Vein endothelial cell (primary cell): ENCODE results near the gene ARHGAP44. TPM values are rescaled to one million over a fixed set of nuclear protein-coding genes. Genes with fewer than 3 reads are reported as not detected.

Experiments used
- small RNA-seq: library from RNA; depleted of rRNA; stranded (forward); fragments of <200 nt; gene quantifications from one replicate; pipeline ENCODE3, GENCODE V24; 2012
- total RNA-seq: library from RNA; depleted of rRNA; stranded (reverse); fragments of >200 nt; gene quantifications from 2 replicates; pipeline ENCODE4 v1.2.3, GENCODE V29; 2012

Gene ARHGAP44, protein sequence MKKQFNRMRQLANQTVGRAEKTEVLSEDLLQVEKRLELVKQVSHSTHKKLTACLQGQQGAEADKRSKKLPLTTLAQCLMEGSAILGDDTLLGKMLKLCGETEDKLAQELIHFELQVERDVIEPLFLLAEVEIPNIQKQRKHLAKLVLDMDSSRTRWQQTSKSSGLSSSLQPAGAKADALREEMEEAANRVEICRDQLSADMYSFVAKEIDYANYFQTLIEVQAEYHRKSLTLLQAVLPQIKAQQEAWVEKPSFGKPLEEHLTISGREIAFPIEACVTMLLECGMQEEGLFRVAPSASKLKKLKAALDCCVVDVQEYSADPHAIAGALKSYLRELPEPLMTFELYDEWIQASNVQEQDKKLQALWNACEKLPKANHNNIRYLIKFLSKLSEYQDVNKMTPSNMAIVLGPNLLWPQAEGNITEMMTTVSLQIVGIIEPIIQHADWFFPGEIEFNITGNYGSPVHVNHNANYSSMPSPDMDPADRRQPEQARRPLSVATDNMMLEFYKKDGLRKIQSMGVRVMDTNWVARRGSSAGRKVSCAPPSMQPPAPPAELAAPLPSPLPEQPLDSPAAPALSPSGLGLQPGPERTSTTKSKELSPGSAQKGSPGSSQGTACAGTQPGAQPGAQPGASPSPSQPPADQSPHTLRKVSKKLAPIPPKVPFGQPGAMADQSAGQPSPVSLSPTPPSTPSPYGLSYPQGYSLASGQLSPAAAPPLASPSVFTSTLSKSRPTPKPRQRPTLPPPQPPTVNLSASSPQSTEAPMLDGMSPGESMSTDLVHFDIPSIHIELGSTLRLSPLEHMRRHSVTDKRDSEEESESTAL
- total RNA-seq: under 0.01 and 0.76 TPM in 2 replicates

GRCh38 chr17:12789481-12790248, at the start of gene ARHGAP44:
ARHGAP44 (plus strand) TSS chr17:12789498; CDS start chr17:12789839, 341 bp downstream.

GRCh38 chr17:13017655-13018459, 228.6 kb downstream of the ARHGAP44 start, which contains the start of gene ELAC2:
ELAC2 (minus strand) TSS chr17:13018027; CDS start chr17:13017947, 80 bp downstream.

Small RNA genes within 50 kb of the gene (small RNA-seq; reads per million reads assigned to genes)
- not detected for gene MIR1269B

Other genes starting within 250 kb of the ARHGAP44 start
- gene MYOCD, start 123.6 kb upstream of the ARHGAP44 start, total RNA-seq: not detected in 2 replicates
- 77.1 and 84.7 TPM in 2 replicates for gene ELAC2, start 228.5 kb downstream of the ARHGAP44 start, total RNA-seq